ENCODE results near the gene RAVER1. TPM values are rescaled to one million over a fixed set of nuclear protein-coding genes. Genes with fewer than 3 reads are reported as not detected.

Gene RAVER1
- total and polyA plus RNA-seq, 2 of the 13 experiments (the other 11 are each of a cell fraction or from before 2014, with no cell fraction given): 3.6 to 7.9 TPM

GRCh38 chr19:10334588-10335351 is 1.4 kb upstream of the RAVER1 start (continued):
- TF ChIP-seq ZBTB40 (IDR thresholded peaks at IDR 0.05) (no peak), ZBTB40 (CRISPR knock-in tag; IDR thresholded peaks at IDR 0.05) (peak; percentile 34; the same call in 1 of the 2 replicates), HOXA7 (CRISPR knock-in tag; IDR thresholded peaks at IDR 0.05) (no peak), CC2D1A (CRISPR knock-in tag; IDR thresholded peaks at IDR 0.05) (no peak), ZNF83 (CRISPR knock-in tag; IDR thresholded peaks at IDR 0.05; ENCODE audit: borderline replicate concordance) (no peak; the same call in 1 of the 2 replicates), NFAT5 (CRISPR knock-in tag; IDR thresholded peaks at IDR 0.05) (no peak), FIP1L1 (IDR thresholded peaks at IDR 0.05; ENCODE audit: borderline replicate concordance, insufficient read depth, low read depth, low read length) (no peak), CERS6 (CRISPR knock-in tag; IDR thresholded peaks at IDR 0.05) (no peak), KAT8 (CRISPR knock-in tag; IDR thresholded peaks at IDR 0.05) (peak; percentile 54; the same call in 1 of the 2 replicates), ZNF101 (CRISPR knock-in tag; IDR thresholded peaks at IDR 0.05; ENCODE audit: borderline replicate concordance, low read depth) (no peak), ZC3H4 (CRISPR knock-in tag; IDR thresholded peaks at IDR 0.05; ENCODE audit: borderline replicate concordance) (no peak), ZNF614 (CRISPR knock-in tag; IDR thresholded peaks at IDR 0.05; ENCODE audit: borderline replicate concordance) (no peak)

Measured in HepG2 (cell line).